Measurements from ENCODE around the gene SLC7A9. TPM values are rescaled to one million over a fixed set of nuclear protein-coding genes. Genes with fewer than 3 reads are reported as not detected.

The SLC7A9 gene
- total RNA-seq, 2 experiments from 2014 or later = 0.28 TPM; not detected in 1

DNA sequence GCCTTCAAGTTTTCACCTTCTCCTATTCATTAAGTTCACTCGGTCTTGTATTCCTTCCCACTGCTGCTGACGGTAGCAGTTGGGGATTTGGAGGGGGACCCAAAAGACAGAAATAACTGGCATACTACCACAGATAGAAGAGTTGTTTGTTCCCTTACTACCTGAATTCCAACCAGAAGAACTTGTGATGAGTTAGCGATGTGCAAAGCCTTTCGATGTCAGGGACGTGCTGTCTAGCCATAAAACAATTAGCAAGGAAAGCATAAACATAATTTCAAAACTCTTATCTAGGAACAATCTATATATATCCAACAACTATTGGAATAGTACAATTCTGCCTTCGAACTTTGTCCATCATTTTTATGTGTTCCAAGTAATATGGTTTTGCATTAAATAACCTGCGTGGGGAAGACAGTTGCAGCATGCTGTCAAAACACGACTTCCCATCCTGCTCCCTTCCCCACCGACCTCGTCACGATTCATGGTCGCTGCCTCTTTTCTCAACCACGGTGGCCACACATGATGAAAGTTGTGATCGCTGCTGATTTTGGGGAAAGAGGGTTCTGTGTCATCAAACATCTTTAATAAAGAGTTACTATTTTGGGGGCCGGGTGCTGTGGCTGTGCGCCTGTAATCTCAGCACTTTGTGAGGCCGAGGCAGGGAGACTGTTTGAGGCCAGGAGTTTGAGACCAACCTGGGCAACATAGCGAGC is 3.8 kb upstream of the SLC7A9 start:
- H3K27ac Mint-ChIP-seq = no peak overlapping the region
- no peaks in the 10 kb centered on the region for H3K9me3 ChIP-seq (ENCODE audit: control insufficient read depth in 1 of 2, insufficient read depth in 1 of 2, low read length in 2 of 2)
- DNase-seq = no peak
- no peaks in the 10 kb centered on the region for H3K27me3 ChIP-seq (ENCODE audit: control insufficient read depth in 1 of 2, insufficient read depth in 2 of 2, low read length in 2 of 2)
- TF ChIP-seq, protein P1, sequence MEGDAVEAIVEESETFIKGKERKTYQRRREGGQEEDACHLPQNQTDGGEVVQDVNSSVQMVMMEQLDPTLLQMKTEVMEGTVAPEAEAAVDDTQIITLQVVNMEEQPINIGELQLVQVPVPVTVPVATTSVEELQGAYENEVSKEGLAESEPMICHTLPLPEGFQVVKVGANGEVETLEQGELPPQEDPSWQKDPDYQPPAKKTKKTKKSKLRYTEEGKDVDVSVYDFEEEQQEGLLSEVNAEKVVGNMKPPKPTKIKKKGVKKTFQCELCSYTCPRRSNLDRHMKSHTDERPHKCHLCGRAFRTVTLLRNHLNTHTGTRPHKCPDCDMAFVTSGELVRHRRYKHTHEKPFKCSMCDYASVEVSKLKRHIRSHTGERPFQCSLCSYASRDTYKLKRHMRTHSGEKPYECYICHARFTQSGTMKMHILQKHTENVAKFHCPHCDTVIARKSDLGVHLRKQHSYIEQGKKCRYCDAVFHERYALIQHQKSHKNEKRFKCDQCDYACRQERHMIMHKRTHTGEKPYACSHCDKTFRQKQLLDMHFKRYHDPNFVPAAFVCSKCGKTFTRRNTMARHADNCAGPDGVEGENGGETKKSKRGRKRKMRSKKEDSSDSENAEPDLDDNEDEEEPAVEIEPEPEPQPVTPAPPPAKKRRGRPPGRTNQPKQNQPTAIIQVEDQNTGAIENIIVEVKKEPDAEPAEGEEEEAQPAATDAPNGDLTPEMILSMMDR (IDR thresholded peaks at IDR 0.05) = no peak
- no peaks in the 10 kb centered on the region for H3K9me3 Mint-ChIP-seq
- H3K4me1 ChIP-seq (ENCODE audit: insufficient read depth, low read length) = no peaks in the 10 kb centered on the region
- H3K4me3 ChIP-seq (ENCODE audit: low read length) = no peak overlapping the region
- no peaks in the 10 kb centered on the region for H3K27me3 Mint-ChIP-seq
- H3K36me3 ChIP-seq (ENCODE audit: insufficient read depth, low read length) = no peaks in the 10 kb centered on the region
- POLR2A ChIA-PET = no interaction called here
- ATAC-seq (ENCODE audit: poor library complexity) = no peak
- H3K4me1 Mint-ChIP-seq (ENCODE audit: low read depth) = no peaks in the 10 kb centered on the region
- CTCF ChIA-PET = no interaction called here
- intact Hi-C loops (cut with DNase I, micrococcal nuclease) = no loop called here
- H3K36me3 Mint-ChIP-seq (ENCODE audit: low read depth) = peaks cover 6% of the 10 kb centered on the region
- no peak overlapping the region for H3K4me3 Mint-ChIP-seq
- H3K27ac ChIP-seq (ENCODE audit: low read depth in 1 of 2, low read length in 2 of 2) = no peak overlapping the region

DNA sequence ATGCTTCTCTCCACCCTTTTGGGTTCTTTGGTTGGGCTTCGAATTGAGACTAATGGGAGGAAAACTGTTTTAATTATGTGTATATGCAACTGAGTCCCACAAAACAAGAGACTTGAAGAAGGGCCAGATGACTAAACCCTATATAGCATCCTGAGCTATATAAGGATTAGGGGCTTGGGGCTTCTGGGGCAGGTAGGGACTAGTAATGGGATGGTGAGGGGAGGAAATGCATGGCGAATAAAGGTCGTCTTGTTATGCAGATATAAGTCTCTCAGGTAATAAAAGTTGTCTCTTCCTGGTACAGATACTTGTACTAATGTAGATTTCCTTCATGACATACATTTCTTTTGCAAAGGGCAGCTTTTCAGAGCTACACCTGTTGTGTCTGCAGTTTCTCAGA is 2.8 kb upstream of the SLC7A9 start:
- Mint-ChIP-seq H3K27me3 (no peaks in the 10 kb centered on the region), H3K36me3 (ENCODE audit: low read depth) (no peaks in the 10 kb centered on the region), H3K9me3 (no peaks in the 10 kb centered on the region), H3K27ac (no peak overlapping the region), H3K4me3 (no peak overlapping the region), H3K4me1 (ENCODE audit: low read depth) (no peaks in the 10 kb centered on the region)
- TF ChIP-seq, protein P1 (IDR thresholded peaks at IDR 0.05) = no peak
- no peak overlapping the region for H3K4me3 ChIP-seq (ENCODE audit: low read length)
- no peak overlapping the region for H3K27ac ChIP-seq (ENCODE audit: low read depth in 1 of 2, low read length in 2 of 2)
- H3K9me3 ChIP-seq (ENCODE audit: control insufficient read depth in 1 of 2, insufficient read depth in 1 of 2, low read length in 2 of 2) = no peaks in the 10 kb centered on the region
- DNase-seq = no peak
- ChIA-PET CTCF (no interaction called here), POLR2A (no interaction called here)
- no peaks in the 10 kb centered on the region for H3K27me3 ChIP-seq (ENCODE audit: control insufficient read depth in 1 of 2, insufficient read depth in 2 of 2, low read length in 2 of 2)
- ATAC-seq (ENCODE audit: poor library complexity) = no peak
- intact Hi-C loops (cut with DNase I, micrococcal nuclease) = no loop called here
- H3K4me1 ChIP-seq (ENCODE audit: insufficient read depth, low read length) = no peaks in the 10 kb centered on the region
- no peaks in the 10 kb centered on the region for H3K36me3 ChIP-seq (ENCODE audit: insufficient read depth, low read length)

DNA sequence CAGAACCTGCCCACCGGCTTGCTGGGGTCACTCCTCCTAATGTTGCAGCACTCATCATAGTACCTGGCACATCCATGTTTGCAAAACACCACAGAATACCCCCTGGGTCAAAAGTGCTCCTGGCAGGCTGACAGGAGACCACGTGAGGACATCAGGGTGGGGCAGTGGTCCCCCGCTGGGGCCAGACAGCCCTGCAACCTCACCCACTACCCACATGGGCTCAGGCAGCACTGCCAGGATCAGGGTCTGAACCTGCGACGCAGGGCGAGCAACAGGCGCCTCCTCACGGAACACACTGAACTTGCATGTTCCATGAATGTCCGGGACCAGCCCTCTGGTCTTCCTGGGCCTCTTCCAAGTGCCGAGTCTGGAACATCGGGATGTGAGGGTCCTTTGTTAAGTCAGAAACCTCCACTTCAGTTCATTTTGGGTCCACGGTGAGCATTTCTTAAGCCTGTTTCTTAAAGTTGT is 1.4 kb upstream of the SLC7A9 start:
- POLR2A ChIA-PET = no interaction called here
- Histone ChIP-seq H3K4me3 (ENCODE audit: low read length) (no peak overlapping the region), H3K27ac (ENCODE audit: low read depth in 1 of 2, low read length in 2 of 2) (no peak overlapping the region), H3K36me3 (ENCODE audit: insufficient read depth, low read length) (no peaks in the 10 kb centered on the region), H3K27me3 (ENCODE audit: control insufficient read depth in 1 of 2, insufficient read depth in 2 of 2, low read length in 2 of 2) (no peaks in the 10 kb centered on the region), H3K4me1 (ENCODE audit: insufficient read depth, low read length) (no peaks in the 10 kb centered on the region), H3K9me3 (ENCODE audit: control insufficient read depth in 1 of 2, insufficient read depth in 1 of 2, low read length in 2 of 2) (no peaks in the 10 kb centered on the region)
- TF ChIP-seq, protein P1 (IDR thresholded peaks at IDR 0.05) = no peak
- Mint-ChIP-seq H3K27me3 (no peaks in the 10 kb centered on the region), H3K36me3 (ENCODE audit: low read depth) (no peaks in the 10 kb centered on the region), H3K9me3 (no peaks in the 10 kb centered on the region), H3K4me3 (no peak overlapping the region), H3K27ac (no peak overlapping the region), H3K4me1 (ENCODE audit: low read depth) (no peaks in the 10 kb centered on the region)
- no peak for ATAC-seq (ENCODE audit: poor library complexity)
- no peak for DNase-seq
- CTCF ChIA-PET = no interaction called here
- intact Hi-C loops (cut with DNase I, micrococcal nuclease) = no loop called here

Measured in CD4-positive, alpha-beta T cell (primary cell).